LNCaP clone FGC (cell line): ENCODE data around the gene RALGPS1.
A peak's percentile ranks its signal among the peaks of the same experiment; 100 is the strongest.

Source experiments
- DNase-seq: peaks from one replicate; pipeline ENCODE4 v3.0.0-alpha.2; 2011; ENCODE audit warnings: low read depth
- H3K4me3 ChIP-seq: 2 replicates; pipeline ENCODE4 v1.5.1; 2011; ENCODE audit warnings: mild to moderate bottlenecking, low read depth, low read length, control low read depth
- CTCF ChIP-seq: IDR thresholded peaks from 2 replicates; pipeline ENCODE4 v1.5.1; 2012; ENCODE audit warnings: mild to moderate bottlenecking; ENCODE audit not compliant: control insufficient read depth, insufficient read depth; ENCODE audit errors: extremely low read depth

The RALGPS1 gene

GRCh38 chr9:127262602-127263001 lies 348.0 kb downstream of the RALGPS1 start:
- no peak for DNase-seq
- no peak overlapping the region for H3K4me3 ChIP-seq
- TF ChIP-seq CTCF, result no peak

GRCh38 chr9:127263237-127263636 lies 348.7 kb downstream of the RALGPS1 start:
- no peak for TF ChIP-seq CTCF
- no peak overlapping the region for H3K4me3 ChIP-seq
- DNase-seq, result no peak

- H3K4me3 ChIP-seq, result no peak overlapping the region
- no peak for TF ChIP-seq CTCF
- peak; percentile 73 for DNase-seq
Observed at GRCh38 chr9:127263664-127264063, 349.1 kb downstream of the RALGPS1 start.

GRCh38 chr9:127264462-127265219 lies 350.1 kb downstream of the RALGPS1 start, which contains the start of gene GARNL3:
Gene GARNL3, plus strand, starts transcription at chr9:127264774. Its CDS starts 104 bp downstream, at chr9:127264878.
- peak within 1 kb of the TSS; percentile 25 for H3K4me3 ChIP-seq
- TF ChIP-seq CTCF, result no peak
- DNase-seq, result no peak

- no peak for TF ChIP-seq CTCF
- DNase-seq, result no peak
- no peak overlapping the region for H3K4me3 ChIP-seq
Observed at GRCh38 chr9:127267793-127268525, 353.4 kb downstream of the RALGPS1 start.

- no peak for TF ChIP-seq CTCF
- no peak for DNase-seq
- no peak overlapping the region for H3K4me3 ChIP-seq
Observed at GRCh38 chr9:127269449-127269848, 354.9 kb downstream of the RALGPS1 start.
